Smooth muscle cell (in vitro differentiated cells): ENCODE results near the gene CLDN22. TPM values are rescaled to one million over a fixed set of nuclear protein-coding genes. Genes with fewer than 3 reads are reported as not detected.

Source experiments
- DNase-seq: peaks from one replicate; lab custom pipeline; 2025; ENCODE audit not compliant: unreplicated experiment; lab: John Stamatoyannopoulos, UW
- H2AFZ ChIP-seq: fragments of 200-600 bp; sonication (generic); 2 replicates; pipeline ENCODE4 v1.6.0; 2016; ENCODE audit warnings: antibody characterized with exemption, low read depth, mild to moderate bottlenecking
- H3F3A ChIP-seq: fragments of 200-600 bp; sonication (generic); 2 replicates; pipeline ENCODE4 v1.6.0; 2017; ENCODE audit warnings: antibody characterized with exemption, low read depth
- H3K27ac ChIP-seq: fragments of 200-600 bp; sonication (generic); 2 replicates; pipeline ENCODE4 v1.5.1; 2016; ENCODE audit warnings: low read depth, mild to moderate bottlenecking
- H3K27me3 ChIP-seq: fragments of 200-600 bp; sonication (generic); 2 replicates; pipeline ENCODE4 v1.6.1; 2016; ENCODE audit warnings: low read depth, mild to moderate bottlenecking
- H3K36me3 ChIP-seq: fragments of 200-600 bp; sonication (generic); 2 replicates; pipeline ENCODE4 v1.5.1; 2016; ENCODE audit warnings: low read depth
- H3K4me1 ChIP-seq: fragments of 200-600 bp; sonication (generic); 2 replicates; pipeline ENCODE4 v1.5.1; 2016; ENCODE audit warnings: low read depth
- H3K4me2 ChIP-seq: fragments of 200-600 bp; sonication (generic); 2 replicates; pipeline ENCODE4 v1.6.0; 2016; ENCODE audit warnings: mild to moderate bottlenecking
- H3K4me3 ChIP-seq: fragments of 200-600 bp; sonication (generic); 2 replicates; pipeline ENCODE4 v1.5.1; 2016; ENCODE audit warnings: mild to moderate bottlenecking
- H3K79me2 ChIP-seq: fragments of 200-600 bp; sonication (generic); 2 replicates; pipeline ENCODE4 v1.6.0; 2016; ENCODE audit warnings: low read depth, mild to moderate bottlenecking
- H3K9ac ChIP-seq: fragments of 200-600 bp; sonication (generic); 2 replicates; pipeline ENCODE4 v1.6.0; 2016; ENCODE audit warnings: low read depth
- H3K9me3 ChIP-seq: fragments of 200-600 bp; sonication (generic); replicated peaks from 2 replicates; pipeline ENCODE4 v1.5.1; 2016; ENCODE audit warnings: low read depth
- H4K20me1 ChIP-seq: fragments of 200-600 bp; sonication (generic); 2 replicates; pipeline ENCODE4 v1.6.0; 2016; ENCODE audit warnings: low read depth
- WGBS: methylation state at CpG from one replicate; pipeline ENCODE4 v1.1.7; 2016; ENCODE audit warnings: low lambda C conversion rate; 5-methylcytosine and 5-hydroxymethylcytosine counted together
- polyA plus RNA-seq: library from polyadenylated mRNA; unstranded; fragments of >200 nt; fragmentation: Nextera tagmentation; extraction: Ambion mirVana; gene quantifications from 2 replicates; pipeline ENCODE4 v1.2.1, GENCODE V29; 2016
- total RNA-seq: library from RNA; depleted of rRNA; stranded (reverse); fragments of >200 nt; gene quantifications from 2 replicates; pipeline ENCODE4 v1.2.3, GENCODE V29; 2014
- TF ChIP-seq, protein P1 (sequence below): fragments of 200-600 bp; sonication (generic); IDR thresholded peaks from 2 replicates; pipeline ENCODE4 v1.5.1; 2017; ENCODE audit warnings: borderline replicate concordance, mild to moderate bottlenecking, antibody characterized with exemption; ENCODE audit not compliant: insufficient read depth, poor library complexity, severe bottlenecking

The CLDN22 gene
- total and polyA plus RNA-seq, 2 experiments from 2014 or later: 0.08 TPM; not detected in 1

DNA sequence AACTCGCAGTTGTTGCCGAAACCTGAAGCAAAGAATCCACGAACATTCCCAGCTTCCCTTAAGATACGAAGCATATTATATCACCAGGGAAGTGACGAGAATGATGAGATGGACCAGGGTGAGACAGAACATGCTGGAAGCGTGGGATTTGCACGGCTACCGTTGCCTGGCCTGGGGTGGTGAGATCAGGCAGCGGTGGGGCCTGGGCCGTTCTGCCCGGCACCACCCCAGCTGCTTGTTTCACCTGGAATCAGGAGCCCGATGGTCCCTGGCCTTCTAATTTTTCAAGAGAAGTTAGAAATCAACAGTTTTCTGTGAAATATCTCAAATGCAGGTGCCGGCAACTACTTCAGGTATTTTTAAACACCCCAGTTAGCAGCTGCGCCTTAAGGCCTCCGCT lies 5.7 kb downstream of the CLDN22 start:
- H3K4me2 ChIP-seq: no peak overlapping the region
- H3K36me3 ChIP-seq: no peaks in the 10 kb centered on the region
- no peak overlapping the region for H3K9ac ChIP-seq
- no peaks in the 10 kb centered on the region for H3K4me1 ChIP-seq
- H3K9me3 ChIP-seq: no peaks in the 10 kb centered on the region
- WGBS: 97% methylated on average over 15 of the region's 15 CpGs
- DNase-seq: no peak
- H3F3A ChIP-seq: no peaks in the 10 kb centered on the region
- no peaks in the 10 kb centered on the region for H3K27me3 ChIP-seq
- no peak overlapping the region for H2AFZ ChIP-seq
- H3K79me2 ChIP-seq: no peaks in the 10 kb centered on the region
- TF ChIP-seq, protein P1, sequence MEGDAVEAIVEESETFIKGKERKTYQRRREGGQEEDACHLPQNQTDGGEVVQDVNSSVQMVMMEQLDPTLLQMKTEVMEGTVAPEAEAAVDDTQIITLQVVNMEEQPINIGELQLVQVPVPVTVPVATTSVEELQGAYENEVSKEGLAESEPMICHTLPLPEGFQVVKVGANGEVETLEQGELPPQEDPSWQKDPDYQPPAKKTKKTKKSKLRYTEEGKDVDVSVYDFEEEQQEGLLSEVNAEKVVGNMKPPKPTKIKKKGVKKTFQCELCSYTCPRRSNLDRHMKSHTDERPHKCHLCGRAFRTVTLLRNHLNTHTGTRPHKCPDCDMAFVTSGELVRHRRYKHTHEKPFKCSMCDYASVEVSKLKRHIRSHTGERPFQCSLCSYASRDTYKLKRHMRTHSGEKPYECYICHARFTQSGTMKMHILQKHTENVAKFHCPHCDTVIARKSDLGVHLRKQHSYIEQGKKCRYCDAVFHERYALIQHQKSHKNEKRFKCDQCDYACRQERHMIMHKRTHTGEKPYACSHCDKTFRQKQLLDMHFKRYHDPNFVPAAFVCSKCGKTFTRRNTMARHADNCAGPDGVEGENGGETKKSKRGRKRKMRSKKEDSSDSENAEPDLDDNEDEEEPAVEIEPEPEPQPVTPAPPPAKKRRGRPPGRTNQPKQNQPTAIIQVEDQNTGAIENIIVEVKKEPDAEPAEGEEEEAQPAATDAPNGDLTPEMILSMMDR: no peak
- H3K4me3 ChIP-seq: no peak overlapping the region
- H4K20me1 ChIP-seq: no peaks in the 10 kb centered on the region
- H3K27ac ChIP-seq: no peak overlapping the region

DNA sequence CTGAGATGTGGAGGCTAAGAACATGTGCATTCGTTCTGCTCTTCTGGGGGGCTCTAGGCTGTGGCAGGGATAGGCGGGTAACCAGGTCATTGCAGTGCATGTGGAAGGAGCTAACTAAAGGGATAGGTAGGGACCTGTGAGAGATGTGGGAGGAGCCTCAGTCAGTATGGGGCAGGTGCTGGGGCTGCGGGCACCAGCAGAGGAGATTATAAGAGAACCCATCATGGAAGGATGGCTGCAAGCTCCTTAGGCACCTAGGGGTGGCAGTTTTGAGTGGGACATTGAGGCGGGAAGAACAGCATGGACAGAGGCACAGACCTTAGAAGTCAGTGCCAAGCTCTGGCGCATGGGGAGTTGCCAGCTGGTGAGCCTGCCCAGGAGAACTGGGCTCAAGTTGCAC lies 7.2 kb downstream of the CLDN22 start:
- H3K36me3 ChIP-seq: no peaks in the 10 kb centered on the region
- no peaks in the 10 kb centered on the region for H3F3A ChIP-seq
- no peak overlapping the region for H3K4me2 ChIP-seq
- no peaks in the 10 kb centered on the region for H3K9me3 ChIP-seq
- H3K27me3 ChIP-seq: no peaks in the 10 kb centered on the region
- no peaks in the 10 kb centered on the region for H4K20me1 ChIP-seq
- H3K4me3 ChIP-seq: no peak overlapping the region
- no peak overlapping the region for H3K27ac ChIP-seq
- no peak for DNase-seq
- no peak overlapping the region for H3K9ac ChIP-seq
- TF ChIP-seq, protein P1: no peak
- H2AFZ ChIP-seq: no peak overlapping the region
- WGBS: 98% methylated on average over 5 of the region's 5 CpGs
- H3K4me1 ChIP-seq: no peaks in the 10 kb centered on the region
- no peaks in the 10 kb centered on the region for H3K79me2 ChIP-seq

DNA sequence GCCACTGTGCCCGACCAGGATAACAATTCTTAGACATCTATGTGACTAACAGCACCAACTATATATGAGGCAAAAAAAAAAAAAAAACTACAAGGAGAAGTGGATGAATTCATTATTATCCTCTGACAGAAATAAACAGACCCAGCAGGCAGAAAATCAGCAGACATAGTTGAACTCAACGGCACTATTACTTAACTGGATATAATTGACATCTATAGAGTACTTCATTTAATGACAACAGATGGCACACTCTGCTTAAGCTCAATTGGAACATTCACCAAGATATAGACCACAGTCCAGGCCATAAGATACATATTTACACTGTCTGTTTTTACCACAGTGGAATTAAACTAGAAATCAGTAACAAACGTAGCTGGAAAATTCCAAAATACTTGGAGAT lies 13.3 kb downstream of the CLDN22 start:
- no peak overlapping the region for H3K4me3 ChIP-seq
- no peaks in the 10 kb centered on the region for H4K20me1 ChIP-seq
- H3F3A ChIP-seq: no peaks in the 10 kb centered on the region
- no peak overlapping the region for H3K27ac ChIP-seq
- no peaks in the 10 kb centered on the region for H3K4me1 ChIP-seq
- H3K9ac ChIP-seq: no peak overlapping the region
- 87% methylated on average over 3 of the region's 3 CpGs for WGBS
- no peak overlapping the region for H2AFZ ChIP-seq
- H3K4me2 ChIP-seq: no peak overlapping the region
- no peaks in the 10 kb centered on the region for H3K9me3 ChIP-seq
- no peak for DNase-seq
- H3K79me2 ChIP-seq: no peaks in the 10 kb centered on the region
- H3K36me3 ChIP-seq: no peaks in the 10 kb centered on the region
- TF ChIP-seq, protein P1: no peak
- no peaks in the 10 kb centered on the region for H3K27me3 ChIP-seq

DNA sequence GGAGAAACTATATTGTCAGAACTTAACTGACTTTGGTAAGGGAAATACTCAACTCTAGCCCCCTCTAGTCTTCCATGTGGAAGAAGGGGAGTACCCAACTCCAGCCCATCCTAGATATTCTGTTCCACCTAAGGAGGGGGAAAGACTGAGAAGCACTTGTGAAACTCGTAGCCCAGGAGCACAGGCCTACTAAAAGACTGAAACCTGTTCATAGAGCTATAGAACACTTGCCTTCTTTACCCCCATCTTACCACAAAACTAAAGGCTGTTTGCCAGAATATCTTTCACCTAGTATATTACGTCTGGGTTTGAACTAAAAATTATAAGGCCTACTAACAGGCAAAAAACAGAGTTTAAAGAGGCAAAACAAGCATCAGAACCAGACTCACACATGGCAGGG lies 15.5 kb downstream of the CLDN22 start:
- TF ChIP-seq, protein P1: no peak
- H3K4me1 ChIP-seq: no peaks in the 10 kb centered on the region
- no peak overlapping the region for H2AFZ ChIP-seq
- no peak overlapping the region for H3K27ac ChIP-seq
- H3F3A ChIP-seq: no peaks in the 10 kb centered on the region
- H3K79me2 ChIP-seq: no peaks in the 10 kb centered on the region
- H3K36me3 ChIP-seq: no peaks in the 10 kb centered on the region
- H3K4me3 ChIP-seq: no peak overlapping the region
- WGBS: 94% methylated on average over 2 of the region's 2 CpGs
- no peaks in the 10 kb centered on the region for H3K27me3 ChIP-seq
- no peak for DNase-seq
- H3K4me2 ChIP-seq: no peak overlapping the region
- H3K9me3 ChIP-seq: no peaks in the 10 kb centered on the region
- H3K9ac ChIP-seq: no peak overlapping the region
- no peaks in the 10 kb centered on the region for H4K20me1 ChIP-seq
